HG03558 (cell line): ENCODE results near the gene ATP6AP1.
"Not testable (repeated sequence)": the region's sequence is repeated elsewhere in the genome, so short reads cannot be mapped to it uniquely, and the experiment has no call there.

Source experiments
- ATAC-seq: cut with Tn5 transposase; IDR thresholded peaks from one replicate; pipeline ENCODE4 v1.9.1; 2021; ENCODE audit warnings: moderate number of reproducible peaks; ENCODE audit not compliant: unreplicated experiment; ENCODE audit errors: extremely low read depth

The ATP6AP1 gene

GRCh38 chrX:154398668-154399526, 29.6 kb upstream of the ATP6AP1 start:
- no peak for ATAC-seq

GRCh38 chrX:154399527-154400368, 28.7 kb upstream of the ATP6AP1 start:
- no peak for ATAC-seq

- ATAC-seq = not testable (repeated sequence)
These were observed 28.1 kb upstream of the ATP6AP1 start for GRCh38 chrX:154400369-154400817.

- no peak for ATAC-seq
These were observed 27.3 kb upstream of the ATP6AP1 start for GRCh38 chrX:154401045-154401799.

DNA sequence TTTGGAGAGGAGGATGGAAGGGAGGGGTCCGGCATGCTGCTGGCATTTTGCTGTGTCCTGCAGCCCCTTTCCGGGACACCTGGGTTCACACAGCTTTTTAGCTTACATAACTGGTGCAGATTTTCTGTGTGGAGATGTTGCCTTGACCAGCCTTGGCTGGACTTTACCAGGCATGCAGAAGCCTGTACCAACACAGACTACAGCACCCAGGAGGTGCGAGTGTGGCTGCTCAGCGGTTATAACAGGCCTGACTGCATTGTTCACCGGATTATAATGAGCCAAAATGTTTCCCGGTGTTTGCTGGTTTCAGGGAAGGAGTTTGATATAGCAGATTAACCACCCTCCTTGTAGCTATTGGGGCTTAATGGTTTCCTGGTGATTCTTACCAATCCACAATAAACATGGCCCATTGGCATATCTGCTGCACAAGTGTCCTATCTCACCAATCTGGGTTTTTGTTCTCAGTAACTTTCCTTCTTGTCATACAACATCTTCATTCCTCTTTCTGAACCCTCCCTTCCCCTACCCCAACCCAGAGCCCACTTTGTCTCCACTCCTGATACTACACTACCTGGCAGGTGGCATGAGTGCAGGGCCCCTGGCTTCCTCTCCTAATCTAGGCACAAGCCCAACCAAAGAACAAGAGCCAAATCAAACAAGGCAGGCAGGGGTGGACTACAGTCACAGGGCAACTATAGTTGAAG, 26.4 kb upstream of the ATP6AP1 start:
- no peak for ATAC-seq

GRCh38 chrX:154402622-154403127, 25.8 kb upstream of the ATP6AP1 start:
- ATAC-seq = no peak

- no peak for ATAC-seq
These were observed 25.3 kb upstream of the ATP6AP1 start for GRCh38 chrX:154403192-154403591.

DNA sequence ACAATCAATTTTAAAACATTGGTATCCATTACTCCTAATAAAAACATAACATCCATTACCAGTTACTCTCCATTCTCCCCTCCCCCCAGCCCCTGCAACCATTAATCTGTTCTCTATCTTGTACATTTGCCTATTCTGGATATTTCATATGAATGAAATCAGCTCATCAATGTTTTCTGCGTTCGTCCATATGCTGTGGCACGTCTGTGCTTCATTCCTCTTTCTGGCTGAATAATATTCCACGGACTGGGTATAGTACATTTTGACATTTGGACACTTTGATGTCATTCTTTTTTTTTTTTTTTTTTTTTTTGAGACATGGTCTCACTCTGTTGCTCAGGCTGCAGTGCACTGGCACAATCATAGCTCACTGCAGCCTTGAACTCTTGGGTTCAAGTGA, 24.6 kb upstream of the ATP6AP1 start:
- ATAC-seq = no peak

GRCh38 chrX:154404625-154405192, 23.8 kb upstream of the ATP6AP1 start:
- no peak for ATAC-seq

DNA sequence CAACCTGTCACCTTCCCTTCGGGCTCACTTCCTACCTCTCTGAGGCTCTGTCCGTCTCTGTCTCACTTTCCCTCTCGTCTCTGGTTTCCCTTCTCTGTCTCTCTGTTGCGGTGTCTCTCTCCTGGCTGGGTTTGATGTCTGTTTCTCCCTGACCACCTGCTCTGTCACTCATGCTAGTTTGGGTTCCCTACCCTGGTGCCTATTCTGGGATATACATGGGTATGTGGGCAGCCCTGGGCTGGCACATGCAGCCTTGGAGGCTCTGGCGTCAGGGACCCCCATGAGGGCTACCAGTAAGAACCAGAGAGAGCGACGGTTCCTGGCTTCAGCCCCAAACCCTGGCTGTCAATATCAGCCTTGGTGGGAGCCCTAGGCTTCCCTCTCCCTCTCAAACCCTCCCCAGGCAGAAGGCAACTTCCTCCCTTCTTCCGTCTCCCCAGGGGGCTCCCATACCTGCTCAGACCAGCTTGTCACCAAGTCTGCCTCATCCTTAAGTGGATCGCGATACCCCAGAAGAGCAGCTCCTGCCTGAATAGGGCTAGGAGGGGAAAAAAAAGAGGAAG, 19.7 kb upstream of the ATP6AP1 start:
- no peak for ATAC-seq

DNA sequence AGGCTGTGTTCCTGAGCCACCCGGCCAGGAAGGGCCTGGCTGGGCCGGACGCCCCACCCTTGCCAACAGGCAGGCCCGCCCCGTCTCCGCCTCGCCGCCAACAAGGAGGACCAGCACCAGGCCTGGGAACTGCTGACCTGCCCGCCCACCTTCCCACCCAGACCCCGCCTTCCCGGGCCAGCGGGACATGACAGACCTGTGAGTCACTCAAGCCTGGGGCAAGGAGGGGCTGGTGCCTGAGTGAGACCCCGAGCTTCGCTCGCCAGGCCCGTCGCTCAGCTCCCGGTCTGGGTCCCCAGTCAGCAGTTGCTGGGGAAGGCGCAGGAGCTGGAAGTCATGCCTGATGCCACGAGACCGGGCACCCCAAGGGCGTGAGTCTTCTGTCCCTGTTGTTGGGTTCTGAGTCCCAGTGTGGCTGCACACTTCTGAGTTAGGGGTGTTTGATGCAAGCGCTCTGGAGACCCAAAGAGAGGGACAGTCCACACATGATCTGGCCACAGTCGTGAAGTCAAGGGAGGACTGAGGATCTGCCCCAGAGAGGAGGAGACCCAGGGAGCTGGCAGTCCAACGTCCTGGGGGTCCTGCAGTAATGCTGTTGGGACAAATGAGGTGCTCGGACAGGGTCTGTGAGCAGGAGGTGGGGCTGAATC, 19.1 kb upstream of the ATP6AP1 start, which contains the start of gene DNASE1L1:
TSS of gene DNASE1L1 (minus strand) at position 33 of the 650 bp plus-strand sequence. CDS start 3,686 bp downstream, outside the sequence.
- ATAC-seq = no peak

DNA sequence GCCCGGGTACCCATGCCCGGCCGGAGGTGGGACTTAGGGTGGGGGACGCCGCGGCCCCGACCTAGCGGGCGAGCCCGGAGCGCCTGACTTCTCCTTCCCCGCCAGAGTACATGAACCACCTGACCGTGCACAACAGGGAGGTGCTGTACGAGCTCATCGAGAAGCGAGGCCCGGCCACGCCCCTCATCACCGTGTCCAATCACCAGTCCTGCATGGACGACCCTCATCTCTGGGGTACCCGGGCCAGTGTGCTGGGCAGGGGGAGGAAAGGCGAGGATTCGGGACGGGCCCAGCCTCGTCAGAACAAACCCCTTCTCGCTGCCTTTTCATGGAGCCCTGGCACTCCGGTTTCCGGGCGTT, 16.5 kb upstream of the ATP6AP1 start:
- no peak for ATAC-seq

GRCh38 chrX:154412468-154412867, 16.0 kb upstream of the ATP6AP1 start:
- ATAC-seq = no peak

GRCh38 chrX:154413142-154413541, 15.3 kb upstream of the ATP6AP1 start:
- ATAC-seq = no peak

DNA sequence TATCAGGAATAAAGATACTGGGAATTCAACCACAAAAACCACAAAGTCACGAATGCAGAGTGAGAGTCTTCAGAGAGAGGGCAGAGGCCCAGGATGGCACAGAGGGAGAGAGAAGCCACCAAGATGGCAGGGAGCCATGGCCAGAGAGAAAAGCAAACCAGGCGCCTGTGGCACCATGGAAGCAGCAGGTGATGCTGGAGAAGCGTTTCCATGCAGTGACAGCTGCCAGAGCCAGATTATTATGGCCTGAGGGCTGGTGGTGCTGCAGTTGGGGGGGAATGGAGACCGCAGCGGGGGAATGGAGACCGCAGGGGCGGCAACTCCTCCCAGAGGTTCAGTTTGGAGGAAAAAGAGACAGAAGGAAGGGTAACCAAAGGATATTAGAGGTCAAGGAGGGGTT, 11.3 kb upstream of the ATP6AP1 start:
- ATAC-seq = no peak

DNA sequence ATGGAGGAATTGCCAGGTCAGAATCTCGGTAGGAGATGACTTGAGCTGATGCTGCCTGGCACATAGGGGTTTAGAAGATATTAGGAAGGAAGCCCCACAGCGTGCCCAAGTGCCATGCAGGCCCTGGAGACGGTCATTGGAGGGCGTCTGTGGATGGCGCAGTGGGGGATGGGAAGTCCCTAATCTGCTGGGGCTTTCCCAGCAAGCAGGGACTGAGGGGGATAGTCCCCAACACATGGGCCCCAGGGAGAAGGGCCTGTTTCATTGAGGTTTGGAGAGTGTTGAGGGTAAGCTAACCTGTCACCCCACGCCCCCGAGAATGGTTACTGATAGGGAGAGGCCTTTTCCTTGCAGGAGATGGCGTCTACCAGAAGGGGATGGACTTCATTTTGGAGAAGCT, 9.3 kb upstream of the ATP6AP1 start:
- ATAC-seq = no peak

DNA sequence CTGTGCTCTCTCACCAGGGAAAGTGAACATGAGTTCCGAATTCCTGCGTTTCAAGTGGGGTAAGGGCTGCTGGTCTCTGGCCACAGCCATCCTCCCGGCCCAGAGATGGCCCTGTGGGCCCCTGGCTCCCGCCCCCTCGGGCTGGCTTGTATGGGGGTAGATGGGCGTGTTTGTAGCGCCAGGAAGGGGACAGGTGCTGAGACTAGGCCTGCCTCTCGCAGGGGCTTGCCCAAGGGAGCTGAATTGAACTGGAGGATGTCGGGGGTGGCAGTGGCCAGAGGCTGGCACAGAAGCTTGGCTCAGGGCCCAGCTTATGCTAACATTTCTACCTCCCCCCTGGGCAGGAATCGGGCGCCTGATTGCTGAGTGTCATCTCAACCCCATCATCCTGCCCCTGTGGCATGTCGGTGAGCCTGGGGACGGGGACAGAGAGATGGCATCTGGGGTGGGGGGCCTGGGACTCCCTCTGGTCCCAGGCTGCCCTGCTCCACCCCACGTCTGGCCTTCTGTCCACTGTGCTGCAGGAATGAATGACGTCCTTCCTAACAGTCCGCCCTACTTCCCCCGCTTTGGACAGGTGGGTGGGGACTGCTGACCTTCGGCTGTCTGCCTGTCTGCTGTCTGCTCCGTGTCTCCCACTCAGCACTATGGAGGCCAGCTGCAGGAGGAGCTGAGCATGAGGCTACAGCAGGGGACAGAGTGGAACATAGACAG, 8.6 kb upstream of the ATP6AP1 start:
- no peak for ATAC-seq

DNA sequence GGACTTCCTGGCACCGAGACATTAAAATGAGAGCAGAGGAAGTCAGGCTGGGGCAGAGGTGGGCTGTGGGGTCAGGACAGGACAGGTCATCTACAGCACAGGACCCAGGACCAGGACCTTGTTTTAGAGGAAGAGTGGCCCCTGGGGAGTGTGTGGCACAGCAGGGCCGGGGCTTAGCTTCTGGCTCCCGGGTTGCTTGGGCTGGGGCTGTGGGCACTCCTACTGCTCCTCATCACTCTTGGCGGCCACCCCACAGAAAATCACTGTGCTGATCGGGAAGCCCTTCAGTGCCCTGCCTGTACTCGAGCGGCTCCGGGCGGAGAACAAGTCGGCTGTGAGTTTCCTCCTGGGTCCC, 8.1 kb upstream of the ATP6AP1 start:
- ATAC-seq = no peak
